ENCODE data around the gene SNX20. TPM values are rescaled to one million over a fixed set of nuclear protein-coding genes. Genes with fewer than 3 reads are reported as not detected.

SNX20 gene
- total and polyA plus RNA-seq, 2 donors (not counting 3 experiments of a cell fraction or from before 2014, with no cell fraction given): not detected

DNA sequence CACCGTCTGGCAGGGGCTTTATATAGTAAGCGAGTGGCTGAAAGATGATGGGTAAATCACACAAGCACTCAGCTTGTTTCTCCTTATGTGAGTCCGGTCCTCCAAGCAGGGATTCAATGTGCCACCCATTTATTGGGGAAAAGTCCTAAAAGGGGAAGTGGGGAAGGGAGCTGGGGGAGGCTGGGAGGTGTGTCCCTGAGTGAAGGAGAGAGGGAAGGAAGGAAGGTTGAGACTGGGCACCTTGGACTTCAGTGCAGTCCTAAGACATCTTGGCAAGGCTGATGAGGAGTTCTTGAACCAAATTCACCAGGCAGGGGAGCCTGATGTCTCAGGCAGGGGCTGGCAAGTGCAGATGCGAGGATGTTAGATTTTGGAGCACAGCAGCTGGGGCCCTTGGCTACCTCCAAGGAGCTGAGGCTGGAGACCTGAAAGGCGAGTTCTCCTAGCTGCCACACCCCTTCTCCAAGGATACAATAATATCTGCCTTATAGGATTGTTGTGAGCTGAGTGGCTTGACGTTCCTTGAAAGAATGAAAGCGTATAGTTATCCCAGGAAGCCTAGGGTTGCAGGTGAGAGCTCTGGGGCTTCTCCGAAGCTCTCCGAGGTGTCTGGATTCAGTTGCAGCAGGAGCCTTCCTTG lies 37.8 kb upstream of the SNX20 start:
- no peaks in the 10 kb centered on the region for H3K9me1 ChIP-seq (replicated peaks; ENCODE audit: control insufficient read depth, extremely low read depth, insufficient read depth, low read length)
- FAIRE-seq: no peak
- intact Hi-C loops (cut with micrococcal nuclease): no loop called here
- H3K79me2 ChIP-seq (ENCODE audit: control insufficient read depth, insufficient read depth, low read length): no peaks in the 10 kb centered on the region
- BruUV-seq (replicated peaks): no TSS peak
- H4K20me1 ChIP-seq (replicated peaks; ENCODE audit: control insufficient read depth, extremely low read depth, insufficient read depth, low read length): no peaks in the 10 kb centered on the region
- H3K9me3 ChIP-seq (replicated peaks; ENCODE audit: control insufficient read depth, insufficient read depth, low read length): no peaks in the 10 kb centered on the region
- dilution Hi-C loops (cut with MboI; ENCODE audit: extremely low pct_ligation_motif_present, low sequenced_read_pairs): no loop called here
- H3K36me3 ChIP-seq (ENCODE audit: control insufficient read depth in 2 of 2, extremely low read depth in 1 of 2, insufficient read depth in 2 of 2, low read length in 2 of 2): no peaks in the 10 kb centered on the region
- no peaks in the 10 kb centered on the region for H3K27me3 ChIP-seq (ENCODE audit: control insufficient read depth in 2 of 2, insufficient read depth in 2 of 2, low read length in 2 of 2)
- no peak overlapping the region for H3K4me2 ChIP-seq (ENCODE audit: insufficient read depth, low read length)
- H3K4me1 ChIP-seq (ENCODE audit: control insufficient read depth, extremely low read depth, insufficient read depth, low read length): no peaks in the 10 kb centered on the region
- ChIA-PET CTCF (interaction anchor here (1.4 to 1.6 kb wide), 2 partner anchors 54 to 88 kb away, joined by 4 to 5 read pairs; no protein-coding TSS in a partner anchor), POLR2A (no interaction called here)
- no peak for DNase-seq (ENCODE audit: low read depth, low spot score)
- TF ChIP-seq GATA2 (IDR thresholded peaks at IDR 0.05; ENCODE audit: insufficient read depth, insufficient read length, low read depth, low read length) (no peak), EZH2 (IDR thresholded peaks at IDR 0.05; ENCODE audit: borderline replicate concordance, low read depth, low read length, severe bottlenecking) (no peak), POLR2AphosphoS5 (IDR thresholded peaks at IDR 0.05; ENCODE audit: insufficient read depth, low read depth, low read length) (no peak), MYC (IDR thresholded peaks at IDR 0.05; ENCODE audit: low read depth, low read length) (no peak), POLR2A (IDR thresholded peaks at IDR 0.05; ENCODE audit: low read depth, low read length) (no peak), MAX (IDR thresholded peaks at IDR 0.05; ENCODE audit: insufficient read depth, insufficient read length) (no peak), JUN (IDR thresholded peaks at IDR 0.05; ENCODE audit: borderline replicate concordance, insufficient read depth, insufficient read length, low read depth) (no peak), FOS (IDR thresholded peaks at IDR 0.05; ENCODE audit: borderline replicate concordance, insufficient read depth, low read length) (no peak)
- TF ChIP-seq, protein P1, sequence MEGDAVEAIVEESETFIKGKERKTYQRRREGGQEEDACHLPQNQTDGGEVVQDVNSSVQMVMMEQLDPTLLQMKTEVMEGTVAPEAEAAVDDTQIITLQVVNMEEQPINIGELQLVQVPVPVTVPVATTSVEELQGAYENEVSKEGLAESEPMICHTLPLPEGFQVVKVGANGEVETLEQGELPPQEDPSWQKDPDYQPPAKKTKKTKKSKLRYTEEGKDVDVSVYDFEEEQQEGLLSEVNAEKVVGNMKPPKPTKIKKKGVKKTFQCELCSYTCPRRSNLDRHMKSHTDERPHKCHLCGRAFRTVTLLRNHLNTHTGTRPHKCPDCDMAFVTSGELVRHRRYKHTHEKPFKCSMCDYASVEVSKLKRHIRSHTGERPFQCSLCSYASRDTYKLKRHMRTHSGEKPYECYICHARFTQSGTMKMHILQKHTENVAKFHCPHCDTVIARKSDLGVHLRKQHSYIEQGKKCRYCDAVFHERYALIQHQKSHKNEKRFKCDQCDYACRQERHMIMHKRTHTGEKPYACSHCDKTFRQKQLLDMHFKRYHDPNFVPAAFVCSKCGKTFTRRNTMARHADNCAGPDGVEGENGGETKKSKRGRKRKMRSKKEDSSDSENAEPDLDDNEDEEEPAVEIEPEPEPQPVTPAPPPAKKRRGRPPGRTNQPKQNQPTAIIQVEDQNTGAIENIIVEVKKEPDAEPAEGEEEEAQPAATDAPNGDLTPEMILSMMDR (IDR thresholded peaks at IDR 0.05; ENCODE audit: extremely low read depth in 1 of 2, insufficient read depth in 1 of 2, low read depth in 1 of 2, low read length in 2 of 2): no peak
- H2AFZ ChIP-seq (ENCODE audit: low read depth, low read length): no peak overlapping the region
- H3K27ac ChIP-seq (ENCODE audit: insufficient read depth, low read depth, low read length): no peak overlapping the region
- no peak overlapping the region for H3K9ac ChIP-seq (replicated peaks; ENCODE audit: extremely low read depth, insufficient read depth, low read length)
- no peak overlapping the region for H3K4me3 ChIP-seq (replicated peaks in 1 of 3; ENCODE audit: insufficient read depth in 1 of 3, low read depth in 1 of 3, low read length in 3 of 3)
